Lower leg skin (tissue), 3 donors: ENCODE measurements around the gene ELMO3.

Source experiments
- POLR2A ChIP-seq, 2 donors: fragments of 450-650 bp; IDR thresholded peaks; one replicate each; pipeline ENCODE4 v1.6.1; 2016 to 2017; ENCODE audit warnings: antibody characterized with exemption in 2 of 2, mild to moderate bottlenecking in 1 of 2, moderate library complexity in 1 of 2
- TF ChIP-seq, protein P1 (sequence below), 3 donors: fragments of 450-650 bp; IDR thresholded peaks; one replicate each; pipeline ENCODE4 v1.5.1; 2016; ENCODE audit warnings: antibody characterized with exemption in 3 of 3, mild to moderate bottlenecking in 3 of 3, moderate library complexity in 2 of 3

- TF ChIP-seq POLR2A (IDR thresholded peaks at IDR 0.05), result no peak
- TF ChIP-seq, protein P1, sequence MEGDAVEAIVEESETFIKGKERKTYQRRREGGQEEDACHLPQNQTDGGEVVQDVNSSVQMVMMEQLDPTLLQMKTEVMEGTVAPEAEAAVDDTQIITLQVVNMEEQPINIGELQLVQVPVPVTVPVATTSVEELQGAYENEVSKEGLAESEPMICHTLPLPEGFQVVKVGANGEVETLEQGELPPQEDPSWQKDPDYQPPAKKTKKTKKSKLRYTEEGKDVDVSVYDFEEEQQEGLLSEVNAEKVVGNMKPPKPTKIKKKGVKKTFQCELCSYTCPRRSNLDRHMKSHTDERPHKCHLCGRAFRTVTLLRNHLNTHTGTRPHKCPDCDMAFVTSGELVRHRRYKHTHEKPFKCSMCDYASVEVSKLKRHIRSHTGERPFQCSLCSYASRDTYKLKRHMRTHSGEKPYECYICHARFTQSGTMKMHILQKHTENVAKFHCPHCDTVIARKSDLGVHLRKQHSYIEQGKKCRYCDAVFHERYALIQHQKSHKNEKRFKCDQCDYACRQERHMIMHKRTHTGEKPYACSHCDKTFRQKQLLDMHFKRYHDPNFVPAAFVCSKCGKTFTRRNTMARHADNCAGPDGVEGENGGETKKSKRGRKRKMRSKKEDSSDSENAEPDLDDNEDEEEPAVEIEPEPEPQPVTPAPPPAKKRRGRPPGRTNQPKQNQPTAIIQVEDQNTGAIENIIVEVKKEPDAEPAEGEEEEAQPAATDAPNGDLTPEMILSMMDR (IDR thresholded peaks at IDR 0.05), result no peak
These were observed 1.6 kb downstream of the ELMO3 start for GRCh38 chr16:67200491-67200890.
